ENCODE measurements around the gene ACSS2.

Gene ACSS2

GRCh38 chr20:34938466-34939163 is 62.2 kb downstream of the ACSS2 start:
- peak overlapping the region; percentile 94 for H3K27ac Mint-ChIP-seq
- no peaks in the 10 kb centered on the region for H3K27me3 Mint-ChIP-seq
- H3K4me3 Mint-ChIP-seq = peak overlapping the region; percentile 44
- peaks cover 54% of the 10 kb centered on the region for H3K4me1 Mint-ChIP-seq (ENCODE audit: low read depth)
- H3K9me3 Mint-ChIP-seq = no peaks in the 10 kb centered on the region
- intact Hi-C loops (cut with micrococcal nuclease) = no loop called here
- H3K36me3 Mint-ChIP-seq (ENCODE audit: low read depth) = peaks cover 36% of the 10 kb centered on the region

GRCh38 chr20:34940081-34940481 is 63.7 kb downstream of the ACSS2 start:
- H3K9me3 Mint-ChIP-seq = no peaks in the 10 kb centered on the region
- intact Hi-C loops (cut with micrococcal nuclease) = no loop called here
- H3K27ac Mint-ChIP-seq = peak overlapping the region; percentile 94
- H3K4me3 Mint-ChIP-seq = no peak overlapping the region
- H3K4me1 Mint-ChIP-seq (ENCODE audit: low read depth) = peaks cover 54% of the 10 kb centered on the region
- peaks cover 46% of the 10 kb centered on the region for H3K36me3 Mint-ChIP-seq (ENCODE audit: low read depth)
- H3K27me3 Mint-ChIP-seq = no peaks in the 10 kb centered on the region

- no peak overlapping the region for H3K4me3 Mint-ChIP-seq
- H3K27ac Mint-ChIP-seq = peak overlapping the region; percentile 15
- intact Hi-C loops (cut with micrococcal nuclease) = no loop called here
- peaks cover 55% of the 10 kb centered on the region for H3K36me3 Mint-ChIP-seq (ENCODE audit: low read depth)
- H3K27me3 Mint-ChIP-seq = no peaks in the 10 kb centered on the region
- H3K4me1 Mint-ChIP-seq (ENCODE audit: low read depth) = peaks cover 53% of the 10 kb centered on the region
- H3K9me3 Mint-ChIP-seq = no peaks in the 10 kb centered on the region
Measured at GRCh38 chr20:34941226-34941625, 64.8 kb downstream of the ACSS2 start.

- no peaks in the 10 kb centered on the region for H3K9me3 Mint-ChIP-seq
- no peak overlapping the region for H3K4me3 Mint-ChIP-seq
- H3K36me3 Mint-ChIP-seq (ENCODE audit: low read depth) = peaks cover 52% of the 10 kb centered on the region
- peak overlapping the region; percentile 47 for H3K27ac Mint-ChIP-seq
- H3K4me1 Mint-ChIP-seq (ENCODE audit: low read depth) = peaks cover 46% of the 10 kb centered on the region
- H3K27me3 Mint-ChIP-seq = no peaks in the 10 kb centered on the region
- intact Hi-C loops (cut with micrococcal nuclease) = no loop called here
Measured at GRCh38 chr20:34942301-34942700, 65.9 kb downstream of the ACSS2 start.

GRCh38 chr20:34943808-34944567 is 67.6 kb downstream of the ACSS2 start:
- intact Hi-C loops (cut with micrococcal nuclease) = no loop called here
- peaks cover 46% of the 10 kb centered on the region for H3K36me3 Mint-ChIP-seq (ENCODE audit: low read depth)
- no peaks in the 10 kb centered on the region for H3K9me3 Mint-ChIP-seq
- H3K4me3 Mint-ChIP-seq = no peak overlapping the region
- no peaks in the 10 kb centered on the region for H3K27me3 Mint-ChIP-seq
- no peak overlapping the region for H3K27ac Mint-ChIP-seq
- peaks cover 34% of the 10 kb centered on the region for H3K4me1 Mint-ChIP-seq (ENCODE audit: low read depth)

GRCh38 chr20:34945315-34946077 is 69.1 kb downstream of the ACSS2 start:
- intact Hi-C loops (cut with micrococcal nuclease) = no loop called here
- H3K27me3 Mint-ChIP-seq = no peaks in the 10 kb centered on the region
- H3K9me3 Mint-ChIP-seq = no peaks in the 10 kb centered on the region
- no peak overlapping the region for H3K4me3 Mint-ChIP-seq
- no peak overlapping the region for H3K27ac Mint-ChIP-seq
- peaks cover 61% of the 10 kb centered on the region for H3K36me3 Mint-ChIP-seq (ENCODE audit: low read depth)
- peaks cover 22% of the 10 kb centered on the region for H3K4me1 Mint-ChIP-seq (ENCODE audit: low read depth)

GRCh38 chr20:34946661-34947060 is 70.2 kb downstream of the ACSS2 start:
- peaks cover 10% of the 10 kb centered on the region for H3K4me1 Mint-ChIP-seq (ENCODE audit: low read depth)

GRCh38 chr20:34947336-34947735 is 70.9 kb downstream of the ACSS2 start:
- no peak overlapping the region for H3K4me3 Mint-ChIP-seq
- intact Hi-C loops (cut with micrococcal nuclease) = no loop called here
- H3K4me1 Mint-ChIP-seq (ENCODE audit: low read depth) = peaks cover 3% of the 10 kb centered on the region
- no peaks in the 10 kb centered on the region for H3K9me3 Mint-ChIP-seq
- no peak overlapping the region for H3K27ac Mint-ChIP-seq
- H3K27me3 Mint-ChIP-seq = no peaks in the 10 kb centered on the region
- peaks cover 64% of the 10 kb centered on the region for H3K36me3 Mint-ChIP-seq (ENCODE audit: low read depth)

More at GRCh38 chr20:34946661-34947060, 70.2 kb downstream of the ACSS2 start:
- H3K27ac Mint-ChIP-seq = no peak overlapping the region
- H3K27me3 Mint-ChIP-seq = no peaks in the 10 kb centered on the region
- H3K9me3 Mint-ChIP-seq = no peaks in the 10 kb centered on the region
- intact Hi-C loops (cut with micrococcal nuclease) = no loop called here
- no peak overlapping the region for H3K4me3 Mint-ChIP-seq
- H3K36me3 Mint-ChIP-seq (ENCODE audit: low read depth) = peaks cover 67% of the 10 kb centered on the region

- intact Hi-C loops (cut with micrococcal nuclease) = no loop called here
- H3K27ac Mint-ChIP-seq = no peak overlapping the region
- peaks cover 57% of the 10 kb centered on the region for H3K36me3 Mint-ChIP-seq (ENCODE audit: low read depth)
- H3K9me3 Mint-ChIP-seq = no peaks in the 10 kb centered on the region
- no peaks in the 10 kb centered on the region for H3K27me3 Mint-ChIP-seq
- no peak overlapping the region for H3K4me3 Mint-ChIP-seq
- H3K4me1 Mint-ChIP-seq (ENCODE audit: low read depth) = no peaks in the 10 kb centered on the region
Measured at GRCh38 chr20:34948030-34948429, 71.6 kb downstream of the ACSS2 start.

GRCh38 chr20:34949120-34949519 is 72.7 kb downstream of the ACSS2 start:
- Mint-ChIP-seq H3K27ac (no peak overlapping the region), H3K36me3 (ENCODE audit: low read depth) (peaks cover 46% of the 10 kb centered on the region), H3K4me3 (no peak overlapping the region), H3K27me3 (no peaks in the 10 kb centered on the region), H3K4me1 (ENCODE audit: low read depth) (no peaks in the 10 kb centered on the region), H3K9me3 (no peaks in the 10 kb centered on the region)
- intact Hi-C loops (cut with micrococcal nuclease) = no loop called here

GRCh38 chr20:34951252-34951651 is 74.8 kb downstream of the ACSS2 start:
- no peaks in the 10 kb centered on the region for H3K27me3 Mint-ChIP-seq
- no peak overlapping the region for H3K27ac Mint-ChIP-seq
- no peak overlapping the region for H3K4me3 Mint-ChIP-seq
- H3K9me3 Mint-ChIP-seq = no peaks in the 10 kb centered on the region
- H3K36me3 Mint-ChIP-seq (ENCODE audit: low read depth) = peaks cover 42% of the 10 kb centered on the region
- intact Hi-C loops (cut with micrococcal nuclease) = no loop called here
- H3K4me1 Mint-ChIP-seq (ENCODE audit: low read depth) = peaks cover 16% of the 10 kb centered on the region

- no peak overlapping the region for H3K27ac Mint-ChIP-seq
Measured at GRCh38 chr20:34951652-34952051, 75.2 kb downstream of the ACSS2 start.

GRCh38 chr20:34952671-34953070 is 76.3 kb downstream of the ACSS2 start:
- Mint-ChIP-seq H3K27me3 (no peaks in the 10 kb centered on the region), H3K36me3 (ENCODE audit: low read depth) (peaks cover 37% of the 10 kb centered on the region), H3K27ac (no peak overlapping the region), H3K4me3 (no peak overlapping the region), H3K4me1 (ENCODE audit: low read depth) (peaks cover 20% of the 10 kb centered on the region), H3K9me3 (no peaks in the 10 kb centered on the region)
- intact Hi-C loops (cut with micrococcal nuclease) = no loop called here

More at GRCh38 chr20:34951652-34952051, 75.2 kb downstream of the ACSS2 start:
- Mint-ChIP-seq H3K4me3 (no peak overlapping the region), H3K9me3 (no peaks in the 10 kb centered on the region), H3K36me3 (ENCODE audit: low read depth) (peaks cover 38% of the 10 kb centered on the region), H3K4me1 (ENCODE audit: low read depth) (peaks cover 20% of the 10 kb centered on the region), H3K27me3 (no peaks in the 10 kb centered on the region)
- intact Hi-C loops (cut with micrococcal nuclease) = no loop called here

GRCh38 chr20:34953960-34954359 is 77.5 kb downstream of the ACSS2 start:
- H3K4me3 Mint-ChIP-seq = no peak overlapping the region
- H3K36me3 Mint-ChIP-seq (ENCODE audit: low read depth) = peaks cover 37% of the 10 kb centered on the region
- H3K27ac Mint-ChIP-seq = no peak overlapping the region
- intact Hi-C loops (cut with micrococcal nuclease) = no loop called here
- peaks cover 20% of the 10 kb centered on the region for H3K4me1 Mint-ChIP-seq (ENCODE audit: low read depth)
- H3K9me3 Mint-ChIP-seq = no peaks in the 10 kb centered on the region
- H3K27me3 Mint-ChIP-seq = no peaks in the 10 kb centered on the region

All from dendritic cell treated with granulocyte-macrophage colony-stimulating factor and Interleukin-4, amounts not matched to agents 40 ng/mL and 50 ng/mL, for 4 days (primary cell).